Prostate gland (tissue), 2 donors: ENCODE data around the gene FAM53B. TPM values are rescaled to one million over a fixed set of nuclear protein-coding genes. Genes with fewer than 3 reads are reported as not detected.
A peak's percentile ranks its signal among the peaks of the same experiment; 100 is the strongest.

Experiments used
- DNase-seq: peaks from one replicate; pipeline ENCODE4 v3.0.0-alpha.2; 2019; ENCODE audit warnings: low spot score
- H3K27ac ChIP-seq, 2 donors: fragments of 200-600 bp; sonication (generic); 2 replicates each; pipeline ENCODE4 v1.5.1; 2017 to 2019
- H3K27me3 ChIP-seq: fragments of 200-600 bp; sonication (generic); replicated peaks from 2 replicates; pipeline ENCODE4 v1.5.1; 2019; ENCODE audit not compliant: insufficient read depth
- H3K36me3 ChIP-seq, 2 donors: fragments of 200-600 bp; sonication (generic); 1 replicate in 1 of 2; 2 replicates in 1 of 2; pipeline versions ENCODE4 v1.5.1 to v1.8.1; 2017 to 2019
- H3K4me1 ChIP-seq: fragments of 200-600 bp; sonication (generic); replicated peaks from 2 replicates; pipeline ENCODE4 v1.5.1; 2019
- H3K4me3 ChIP-seq, 2 donors: fragments of 200-600 bp; sonication (generic); 2 replicates each; pipeline ENCODE4 v1.5.1; 2017 to 2019
- H3K9me3 ChIP-seq: fragments of 200-600 bp; sonication (generic); 2 replicates; pipeline ENCODE4 v1.5.1; 2017
- CTCF ChIP-seq, 4 experiments: fragments of 200-600 bp in 2 of 4; fragments of 450-650 bp in 2 of 4; sonication (generic) in 2 of 4; IDR thresholded peaks; 1 replicate in 3 of 4; 2 replicates in 1 of 4; pipeline ENCODE4 v1.5.1; 2016 to 2019; ENCODE audit warnings: antibody characterized with exemption in 4 of 4, mild to moderate bottlenecking in 2 of 4, moderate library complexity in 2 of 4
- POLR2A ChIP-seq: fragments of 450-650 bp; IDR thresholded peaks from one replicate; pipeline ENCODE4 v1.6.1; 2016; ENCODE audit warnings: antibody characterized with exemption, mild to moderate bottlenecking
- POLR2AphosphoS5 ChIP-seq: sonication (generic); formaldehyde crosslinking; IDR thresholded peaks from one replicate; pipeline ENCODE4 v1.6.1; 2017; ENCODE audit warnings: antibody characterized with exemption
- WGBS: methylation state at CpG from one replicate; pipeline ENCODE4 v1.1.5; 2018; 5-methylcytosine and 5-hydroxymethylcytosine counted together
- intact Hi-C: fragments of 100-400 bp; cut with DNase I; formaldehyde crosslinking; loops from one replicate; pipeline ENCODE4 v1.14.2; 2022
- total RNA-seq, 2 donors: library from RNA; depleted of rRNA; stranded (reverse); fragments of >200 nt; gene quantifications; one replicate each; pipeline ENCODE4 v1.1.0, GENCODE V29; 2016

FAM53B gene
- total RNA-seq, 2 donors from 2014 or later: 28.9 to 101 TPM

- DNase-seq: no peak
- no peaks in the 10 kb centered on the region for H3K4me1 ChIP-seq
- TF ChIP-seq CTCF (IDR thresholded peaks at IDR 0.05) (no peak), POLR2A (no peak), POLR2AphosphoS5 (no peak)
- H3K27me3 ChIP-seq: no peaks in the 10 kb centered on the region
- 97% methylated on average over 13 of the region's 14 CpGs for WGBS
- no peak overlapping the region for H3K27ac ChIP-seq
- intact Hi-C loops: no loop called here
- H3K36me3 ChIP-seq: no peaks in the 10 kb centered on the region
- no peak overlapping the region for H3K4me3 ChIP-seq
- H3K9me3 ChIP-seq: no peaks in the 10 kb centered on the region
These were observed 107.0 kb downstream of the FAM53B start for GRCh38 chr10:124637091-124637700.

GRCh38 chr10:124636271-124636995 is 107.7 kb downstream of the FAM53B start:
- WGBS: 84% methylated on average over 19 of the region's 19 CpGs
- Histone ChIP-seq H3K4me3 (no peak overlapping the region), H3K27ac (no peak overlapping the region), H3K36me3 (no peaks in the 10 kb centered on the region), H3K27me3 (no peaks in the 10 kb centered on the region), H3K4me1 (peaks cover 5% of the 10 kb centered on the region), H3K9me3 (no peaks in the 10 kb centered on the region)
- DNase-seq: no peak
- intact Hi-C loops: no loop called here
- no peak for TF ChIP-seq POLR2AphosphoS5
- no peak for TF ChIP-seq CTCF (IDR thresholded peaks at IDR 0.05)
- TF ChIP-seq POLR2A: no peak

GRCh38 chr10:124632566-124632965 is 111.6 kb downstream of the FAM53B start:
- H3K27me3 ChIP-seq: no peaks in the 10 kb centered on the region
- intact Hi-C loops: loop anchor here (5.0 kb wide), 1 partner anchor 105 kb away; no protein-coding TSS in a partner anchor
- H3K27ac ChIP-seq: peak overlapping the region; percentile 52 to 73
- DNase-seq: peak; percentile 50
- H3K9me3 ChIP-seq: no peaks in the 10 kb centered on the region
- WGBS: 32% methylated on average over 10 of the region's 10 CpGs
- no peak overlapping the region for H3K4me3 ChIP-seq
- H3K36me3 ChIP-seq: no peaks in the 10 kb centered on the region
- no peak for TF ChIP-seq POLR2AphosphoS5
- TF ChIP-seq POLR2A: no peak
- no peak for TF ChIP-seq CTCF (IDR thresholded peaks at IDR 0.05)
- peaks cover 11% of the 10 kb centered on the region for H3K4me1 ChIP-seq

- peaks cover 12% of the 10 kb centered on the region for H3K4me1 ChIP-seq
- no peaks in the 10 kb centered on the region for H3K9me3 ChIP-seq
- peak overlapping the region; percentile 52 to 73 for H3K27ac ChIP-seq
- no peaks in the 10 kb centered on the region for H3K27me3 ChIP-seq
- no peaks in the 10 kb centered on the region for H3K36me3 ChIP-seq
- no peak overlapping the region for H3K4me3 ChIP-seq
- 12% methylated on average over 19 of the region's 19 CpGs for WGBS
- intact Hi-C loops: loop anchor here (5.0 kb wide), 1 partner anchor 105 kb away; no protein-coding TSS in a partner anchor
- TF ChIP-seq POLR2AphosphoS5: peak; percentile 82
- no peak for TF ChIP-seq POLR2A
- peak; percentile 19 to 79 (median 68) for TF ChIP-seq CTCF (IDR thresholded peaks at IDR 0.05)
- DNase-seq: peak; percentile 87
These were observed 112.1 kb downstream of the FAM53B start for GRCh38 chr10:124632064-124632531.
